ENCODE measurements around the gene TRIO.

TRIO gene

DNA sequence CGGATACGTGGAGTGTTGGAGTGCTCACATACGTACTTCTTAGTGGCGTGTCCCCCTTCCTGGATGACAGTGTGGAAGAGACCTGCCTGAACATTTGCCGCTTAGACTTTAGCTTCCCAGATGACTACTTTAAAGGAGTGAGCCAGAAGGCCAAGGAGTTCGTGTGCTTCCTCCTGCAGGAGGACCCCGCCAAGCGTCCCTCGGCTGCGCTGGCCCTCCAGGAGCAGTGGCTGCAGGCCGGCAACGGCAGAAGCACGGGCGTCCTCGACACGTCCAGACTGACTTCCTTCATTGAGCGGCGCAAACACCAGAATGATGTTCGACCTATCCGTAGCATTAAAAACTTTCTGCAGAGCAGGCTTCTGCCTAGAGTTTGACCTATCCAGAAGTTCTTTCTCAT is 364.9 kb downstream of the TRIO start:
- no peak overlapping the region for H3K4me3 ChIP-seq (ENCODE audit: low read depth, low read length)
- no peak for TF ChIP-seq CTCF (conservative IDR thresholded peaks at IDR 0.05; ENCODE audit: low read depth, low read length)
- DNase-seq (ENCODE audit: low read depth): no peak

DNA sequence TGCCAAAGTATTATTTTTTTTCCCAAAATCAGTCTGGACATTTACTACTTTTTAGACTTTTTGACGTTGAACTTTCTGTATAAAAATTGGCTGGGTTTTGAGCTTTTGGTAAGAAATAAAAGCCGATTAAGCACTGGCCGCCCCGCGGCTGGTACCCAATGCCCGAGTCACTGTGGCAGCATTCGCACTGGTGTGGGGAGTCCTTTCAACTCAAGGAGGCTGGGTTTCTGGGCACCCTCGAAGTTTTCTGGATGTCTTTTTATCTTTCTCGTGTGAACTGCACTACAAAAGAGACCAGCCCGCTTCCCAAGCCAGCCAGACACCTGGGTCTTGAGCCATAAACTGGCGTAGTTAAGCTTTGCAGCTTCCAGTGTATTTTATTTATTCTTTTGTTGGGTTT is 366.4 kb downstream of the TRIO start:
- DNase-seq (ENCODE audit: low read depth): no peak
- no peak overlapping the region for H3K4me3 ChIP-seq (ENCODE audit: low read depth, low read length)
- no peak for TF ChIP-seq CTCF (conservative IDR thresholded peaks at IDR 0.05; ENCODE audit: low read depth, low read length)

DNA sequence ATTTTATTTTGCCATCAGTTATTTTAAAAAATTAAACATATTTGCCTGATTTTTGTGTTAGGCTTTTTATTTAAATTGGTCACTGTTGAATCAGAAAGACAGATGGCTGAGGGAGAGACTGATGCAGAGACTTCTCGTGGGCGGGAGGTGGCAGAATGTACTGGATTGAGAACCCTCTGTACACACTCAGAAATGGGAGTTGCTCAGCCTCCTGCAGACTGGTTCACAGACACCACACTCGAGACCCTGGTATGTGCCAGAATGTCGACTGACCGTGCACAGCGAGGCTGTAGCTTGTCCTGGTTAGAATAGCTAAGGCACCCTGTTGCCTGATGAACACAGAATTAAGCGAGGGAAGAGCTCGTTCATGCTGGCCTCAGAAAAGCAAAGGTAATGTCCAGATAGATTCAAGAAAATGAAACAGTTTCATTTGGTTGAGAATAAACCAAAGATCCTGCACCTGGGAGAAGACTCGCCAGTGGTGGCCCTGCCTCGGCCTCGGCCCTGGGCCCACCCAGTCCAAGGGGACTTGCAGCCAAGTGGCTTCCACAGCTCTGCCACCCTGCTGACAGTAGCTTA is 367.1 kb downstream of the TRIO start:
- no peak overlapping the region for H3K4me3 ChIP-seq (ENCODE audit: low read depth, low read length)
- DNase-seq (ENCODE audit: low read depth): no peak
- TF ChIP-seq CTCF (conservative IDR thresholded peaks at IDR 0.05; ENCODE audit: low read depth, low read length): no peak

GRCh38 chr5:14510880-14511279 is 367.7 kb downstream of the TRIO start:
- TF ChIP-seq CTCF (conservative IDR thresholded peaks at IDR 0.05; ENCODE audit: low read depth, low read length): no peak
- no peak overlapping the region for H3K4me3 ChIP-seq (ENCODE audit: low read depth, low read length)
- DNase-seq (ENCODE audit: low read depth): no peak

DNA sequence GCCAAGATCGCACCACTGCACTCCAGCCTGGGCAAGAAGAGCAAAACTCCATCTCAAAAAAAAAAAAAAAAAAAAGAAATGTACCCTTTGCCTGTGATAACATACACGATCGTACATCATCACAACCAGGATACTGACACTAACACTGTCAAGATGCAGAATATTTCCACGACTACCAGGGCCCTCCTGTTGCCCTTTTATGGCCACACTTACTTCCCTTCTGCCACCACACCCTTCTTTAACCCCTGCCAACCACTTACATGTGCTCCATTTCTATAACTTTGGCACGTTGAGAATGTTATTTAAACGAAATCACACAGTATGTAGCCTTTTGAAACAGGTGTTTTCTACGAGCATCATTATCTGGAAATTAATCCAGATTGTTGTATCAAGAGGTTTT is 369.4 kb downstream of the TRIO start:
- no peak overlapping the region for H3K4me3 ChIP-seq (ENCODE audit: low read depth, low read length)
- no peak for TF ChIP-seq CTCF (conservative IDR thresholded peaks at IDR 0.05; ENCODE audit: low read depth, low read length)
- DNase-seq (ENCODE audit: low read depth): no peak

- no peak for TF ChIP-seq CTCF (conservative IDR thresholded peaks at IDR 0.05; ENCODE audit: low read depth, low read length)
- no peak overlapping the region for H3K4me3 ChIP-seq (ENCODE audit: low read depth, low read length)
- no peak for DNase-seq (ENCODE audit: low read depth)
Observed at GRCh38 chr5:14513266-14513665, 370.1 kb downstream of the TRIO start.

DNA sequence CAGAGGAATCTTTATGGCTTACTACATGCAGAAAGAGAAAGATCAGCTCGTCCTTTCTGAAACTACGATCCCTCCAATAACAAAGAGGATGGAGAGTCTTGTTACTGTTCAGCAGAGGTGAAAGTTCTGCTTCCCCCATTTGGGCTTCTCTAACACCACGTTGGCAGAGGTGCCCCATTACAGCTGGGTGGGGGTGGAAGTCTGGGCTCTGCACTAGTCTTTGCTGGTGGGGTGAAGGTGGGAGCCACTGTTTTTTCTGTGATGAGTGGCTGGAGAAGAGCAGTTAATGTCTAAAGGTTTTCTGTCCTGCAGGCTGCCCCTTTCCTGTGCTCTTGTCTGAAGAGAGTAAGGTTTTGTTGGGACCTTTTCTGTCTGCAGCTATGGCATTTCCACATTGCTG is 373.8 kb downstream of the TRIO start:
- H3K4me3 ChIP-seq (ENCODE audit: low read depth, low read length): no peak overlapping the region
- TF ChIP-seq CTCF (conservative IDR thresholded peaks at IDR 0.05; ENCODE audit: low read depth, low read length): no peak
- DNase-seq (ENCODE audit: low read depth): no peak

All from choroid plexus epithelial cell (primary cell).